ENCODE data around the gene WLS. TPM values are rescaled to one million over a fixed set of nuclear protein-coding genes. Genes with fewer than 3 reads are reported as not detected.

The WLS gene
- total and polyA plus RNA-seq, 3 experiments from 2014 or later, result not detected

DNA sequence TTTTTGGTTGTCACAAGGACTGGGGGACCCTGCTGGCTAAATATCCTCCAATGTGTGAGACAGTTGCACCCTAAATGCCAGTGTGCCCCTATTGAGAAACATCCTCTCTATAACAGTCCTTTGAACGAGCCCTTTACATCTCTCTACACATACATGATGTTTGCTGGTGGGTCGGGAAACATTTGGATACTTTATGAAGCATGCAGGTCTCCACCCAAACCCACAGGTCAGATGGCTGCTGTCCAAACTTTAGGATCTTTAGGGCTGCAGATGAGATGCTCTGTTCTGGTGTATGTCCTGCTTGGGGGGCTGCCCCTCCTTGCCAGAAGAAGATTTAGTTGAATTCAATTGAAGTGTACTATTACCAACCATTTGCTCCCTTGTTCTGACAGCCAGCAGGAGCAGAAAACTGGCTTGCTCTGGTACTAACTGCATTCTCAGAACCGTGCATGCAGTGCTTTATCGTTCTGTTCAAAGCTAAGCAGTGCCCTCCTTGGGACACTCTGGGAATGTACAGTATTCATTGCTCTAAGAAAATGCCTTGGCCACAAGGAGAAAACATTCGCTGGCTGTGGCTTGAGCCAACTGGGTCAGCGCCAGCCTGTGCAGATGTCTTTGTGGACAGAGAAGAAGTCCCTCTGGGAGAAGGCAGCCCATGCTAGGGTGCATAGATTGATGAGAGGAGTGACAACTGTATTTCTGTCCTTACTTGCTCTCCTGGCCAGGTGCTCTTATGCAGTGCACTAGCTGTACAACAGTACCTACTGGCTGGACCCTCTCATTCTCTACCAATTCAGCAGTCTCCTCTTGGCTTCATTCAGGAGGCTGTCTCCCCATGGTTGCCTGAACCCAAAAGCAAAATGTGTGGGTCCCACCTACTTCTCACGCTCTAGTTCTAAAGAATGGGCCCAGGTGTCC lies 120.5 kb downstream of the WLS start:
- H3K4me3 ChIP-seq (ENCODE audit: low read length), result no peak overlapping the region
- no peaks in the 10 kb centered on the region for H3K36me3 ChIP-seq (ENCODE audit: insufficient read depth, low read length)
- H3K27me3 ChIP-seq (ENCODE audit: insufficient read depth, low read length, poor library complexity, severe bottlenecking), result peaks cover 3% of the 10 kb centered on the region
- ChIA-PET CTCF (no interaction called here), POLR2A (no interaction called here)
- no peak overlapping the region for H3K4me3 Mint-ChIP-seq
- H3K27me3 Mint-ChIP-seq, result peaks cover 0 to 3% of the 10 kb centered on the region in 2 donors
- no peaks in the 10 kb centered on the region for H3K9me3 ChIP-seq (ENCODE audit: low read length)
- H3K9me3 Mint-ChIP-seq, result no peaks in the 10 kb centered on the region
- H3K4me1 ChIP-seq (ENCODE audit: insufficient read depth, low read length), result no peaks in the 10 kb centered on the region
- H3K27ac Mint-ChIP-seq, result no peak overlapping the region
- peaks cover 2 to 4% (median 2%) of the 10 kb centered on the region in 3 donors for H3K4me1 Mint-ChIP-seq
- no peak for DNase-seq
- H3K27ac ChIP-seq (ENCODE audit: low read depth, low read length), result no peak overlapping the region
- no peaks in the 10 kb centered on the region for H3K36me3 Mint-ChIP-seq

DNA sequence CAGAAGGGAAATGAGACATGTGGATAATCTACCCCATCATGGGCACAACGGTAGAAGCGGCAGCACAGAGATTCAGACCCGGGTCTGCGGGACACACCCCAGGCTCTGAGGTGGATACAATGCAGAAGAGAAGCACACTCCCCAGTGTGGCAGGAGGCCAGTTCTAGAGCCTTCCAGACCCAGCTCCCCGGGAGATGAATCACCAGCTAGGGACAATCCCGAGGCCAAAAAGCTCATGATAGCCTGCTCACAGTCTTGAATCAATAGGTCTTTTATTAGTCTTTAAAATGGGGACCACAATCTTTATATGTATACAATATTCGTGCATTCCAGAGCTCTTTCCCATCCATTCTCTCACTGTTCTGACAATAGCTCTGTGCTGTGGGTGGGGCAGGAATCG lies 124.6 kb downstream of the WLS start:
- Mint-ChIP-seq H3K9me3 (no peaks in the 10 kb centered on the region), H3K4me1 (no peaks in the 10 kb centered on the region), H3K27me3 (peaks cover 11% of the 10 kb centered on the region in 2 donors), H3K27ac (no peak overlapping the region), H3K4me3 (no peak overlapping the region), H3K36me3 (no peaks in the 10 kb centered on the region)
- no peak overlapping the region for H3K27ac ChIP-seq (ENCODE audit: low read depth, low read length)
- H3K27me3 ChIP-seq (ENCODE audit: insufficient read depth, low read length, poor library complexity, severe bottlenecking), result no peaks in the 10 kb centered on the region
- no peak overlapping the region for H3K4me3 ChIP-seq (ENCODE audit: low read length)
- H3K9me3 ChIP-seq (ENCODE audit: low read length), result no peaks in the 10 kb centered on the region
- no peaks in the 10 kb centered on the region for H3K36me3 ChIP-seq (ENCODE audit: insufficient read depth, low read length)
- ChIA-PET CTCF (interaction anchor here (1.0 to 1.2 kb wide), 2 partner anchors 9 to 13 kb away, joined by 3 to 7 read pairs; no protein-coding TSS in a partner anchor), POLR2A (no interaction called here)
- H3K4me1 ChIP-seq (ENCODE audit: insufficient read depth, low read length), result no peaks in the 10 kb centered on the region
- no peak for DNase-seq

DNA sequence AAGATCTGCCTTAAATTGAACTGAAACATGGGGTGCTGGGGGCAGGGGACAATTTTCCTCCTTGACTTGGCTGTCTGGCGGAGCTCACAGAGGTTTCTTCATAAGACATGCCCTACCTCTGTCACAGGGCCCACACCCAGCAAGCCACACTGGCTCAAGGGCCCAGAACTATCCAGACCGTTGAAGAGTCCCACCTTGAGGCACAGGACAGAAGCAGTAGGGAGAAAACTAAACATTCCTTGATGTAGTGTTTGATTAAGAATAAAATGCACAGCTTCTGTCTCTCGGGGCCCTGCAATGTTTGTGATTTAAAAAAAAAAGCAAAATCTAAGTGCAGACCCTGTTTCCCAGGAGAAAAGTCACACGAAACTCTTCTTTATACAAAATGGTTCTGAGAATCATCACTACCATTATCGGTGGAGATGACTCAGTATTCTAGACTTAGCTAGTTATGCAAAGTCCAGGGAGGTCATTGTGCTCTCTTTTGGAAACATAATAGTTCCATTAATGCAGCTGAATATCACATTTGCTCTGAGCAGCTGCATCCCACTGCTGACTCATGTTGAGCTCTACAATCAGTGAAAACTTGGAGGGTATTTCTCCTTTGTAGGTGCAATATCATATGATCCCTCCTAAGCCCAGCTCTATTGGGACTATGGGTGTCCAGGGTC lies 128.3 kb downstream of the WLS start:
- H3K36me3 ChIP-seq (ENCODE audit: insufficient read depth, low read length), result no peaks in the 10 kb centered on the region
- no peak overlapping the region for H3K4me3 ChIP-seq (ENCODE audit: low read length)
- Mint-ChIP-seq H3K27me3 (peaks cover 10 to 12% of the 10 kb centered on the region in 2 donors), H3K4me1 (no peaks in the 10 kb centered on the region), H3K9me3 (no peaks in the 10 kb centered on the region), H3K36me3 (no peaks in the 10 kb centered on the region), H3K4me3 (no peak overlapping the region), H3K27ac (no peak overlapping the region)
- no peak overlapping the region for H3K27ac ChIP-seq (ENCODE audit: low read depth, low read length)
- CTCF ChIA-PET, result no interaction called here
- H3K4me1 ChIP-seq (ENCODE audit: insufficient read depth, low read length), result no peaks in the 10 kb centered on the region
- no peak for DNase-seq
- H3K27me3 ChIP-seq (ENCODE audit: insufficient read depth, low read length, poor library complexity, severe bottlenecking), result no peaks in the 10 kb centered on the region
- no peaks in the 10 kb centered on the region for H3K9me3 ChIP-seq (ENCODE audit: low read length)
- POLR2A ChIA-PET, result no interaction called here

- Histone ChIP-seq H3K4me1 (ENCODE audit: insufficient read depth, low read length) (no peaks in the 10 kb centered on the region), H3K27me3 (ENCODE audit: insufficient read depth, low read length, poor library complexity, severe bottlenecking) (no peaks in the 10 kb centered on the region), H3K4me3 (ENCODE audit: low read length) (no peak overlapping the region), H3K36me3 (ENCODE audit: insufficient read depth, low read length) (no peaks in the 10 kb centered on the region), H3K9me3 (ENCODE audit: low read length) (no peaks in the 10 kb centered on the region), H3K27ac (ENCODE audit: low read depth, low read length) (no peak overlapping the region)
- H3K9me3 Mint-ChIP-seq, result no peaks in the 10 kb centered on the region
- POLR2A ChIA-PET, result no interaction called here
- no peaks in the 10 kb centered on the region for H3K4me1 Mint-ChIP-seq
- H3K27ac Mint-ChIP-seq, result no peak overlapping the region
- H3K27me3 Mint-ChIP-seq, result peaks cover 10 to 12% of the 10 kb centered on the region in 2 donors
- no peak for DNase-seq
- H3K4me3 Mint-ChIP-seq, result no peak overlapping the region
- H3K36me3 Mint-ChIP-seq, result no peaks in the 10 kb centered on the region
- CTCF ChIA-PET, result no interaction called here
These were observed 129.2 kb downstream of the WLS start for GRCh38 chr1:68103011-68103545.

DNA sequence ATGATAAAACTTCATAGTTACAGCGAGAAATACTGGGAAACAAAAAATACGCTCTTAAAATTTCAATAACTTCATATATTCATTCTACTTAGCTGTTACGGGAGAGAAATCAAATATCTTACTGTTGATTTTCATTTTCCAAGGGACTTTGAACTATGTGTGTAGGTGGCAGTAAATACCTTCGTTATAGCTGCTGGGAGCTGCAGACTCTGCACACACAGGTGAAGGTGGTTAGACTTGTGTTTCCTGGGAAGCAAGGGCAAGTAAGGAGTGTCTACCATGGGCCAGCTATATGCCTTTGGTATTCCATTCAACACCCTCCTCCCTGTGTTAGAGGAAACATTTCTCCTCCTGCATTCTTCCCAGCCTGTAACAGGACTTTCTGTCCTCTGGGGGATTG lies 130.5 kb downstream of the WLS start:
- H3K9me3 ChIP-seq (ENCODE audit: low read length), result no peaks in the 10 kb centered on the region
- DNase-seq, result no peak
- H3K27ac Mint-ChIP-seq, result no peak overlapping the region
- H3K4me1 Mint-ChIP-seq, result no peaks in the 10 kb centered on the region
- H3K36me3 ChIP-seq (ENCODE audit: insufficient read depth, low read length), result no peaks in the 10 kb centered on the region
- no peaks in the 10 kb centered on the region for H3K27me3 ChIP-seq (ENCODE audit: insufficient read depth, low read length, poor library complexity, severe bottlenecking)
- ChIA-PET POLR2A (no interaction called here), CTCF (no interaction called here)
- H3K9me3 Mint-ChIP-seq, result no peaks in the 10 kb centered on the region
- H3K4me1 ChIP-seq (ENCODE audit: insufficient read depth, low read length), result no peaks in the 10 kb centered on the region
- peaks cover 11 to 12% of the 10 kb centered on the region in 2 donors for H3K27me3 Mint-ChIP-seq
- H3K27ac ChIP-seq (ENCODE audit: low read depth, low read length), result no peak overlapping the region
- no peak overlapping the region for H3K4me3 Mint-ChIP-seq
- H3K4me3 ChIP-seq (ENCODE audit: low read length), result no peak overlapping the region
- H3K36me3 Mint-ChIP-seq, result no peaks in the 10 kb centered on the region

DNA sequence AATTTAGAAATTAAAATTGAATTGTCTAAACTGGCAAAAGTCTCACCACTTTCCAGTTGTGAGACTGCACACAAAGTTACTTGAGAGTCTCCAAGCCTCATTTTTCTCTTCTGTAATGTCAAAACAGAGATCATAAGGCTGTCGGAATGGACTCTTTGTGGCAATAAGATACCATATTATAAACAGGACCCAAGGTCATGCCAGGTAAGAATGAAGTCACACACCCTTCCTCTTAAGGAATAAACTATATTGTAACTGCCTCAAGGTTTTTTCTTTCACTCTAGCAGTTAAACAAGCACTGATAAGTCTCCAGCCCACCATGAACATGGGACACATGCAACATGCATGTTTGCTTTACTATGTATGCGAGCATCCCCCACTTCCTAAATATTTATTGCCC lies 131.8 kb downstream of the WLS start:
- H3K36me3 Mint-ChIP-seq, result no peaks in the 10 kb centered on the region
- POLR2A ChIA-PET, result no interaction called here
- no peak overlapping the region for H3K27ac Mint-ChIP-seq

GRCh38 chr1:68093737-68094136 lies 138.6 kb downstream of the WLS start:
- H3K4me3 Mint-ChIP-seq, result no peak overlapping the region
- H3K27me3 Mint-ChIP-seq, result peaks cover 3 to 4% of the 10 kb centered on the region in 2 donors
- peaks cover 0 to 8% (median 0%) of the 10 kb centered on the region in 5 donors for H3K9me3 Mint-ChIP-seq
- DNase-seq, result no peak
- POLR2A ChIA-PET, result no interaction called here
- H3K4me1 Mint-ChIP-seq, result no peaks in the 10 kb centered on the region
- Histone ChIP-seq H3K27me3 (ENCODE audit: insufficient read depth, low read length, poor library complexity, severe bottlenecking) (no peaks in the 10 kb centered on the region), H3K36me3 (ENCODE audit: insufficient read depth, low read length) (no peaks in the 10 kb centered on the region), H3K27ac (ENCODE audit: low read depth, low read length) (no peak overlapping the region), H3K4me3 (ENCODE audit: low read length) (no peak overlapping the region), H3K9me3 (ENCODE audit: low read length) (no peaks in the 10 kb centered on the region), H3K4me1 (ENCODE audit: insufficient read depth, low read length) (no peaks in the 10 kb centered on the region)
- no peak overlapping the region for H3K27ac Mint-ChIP-seq
- H3K36me3 Mint-ChIP-seq, result no peaks in the 10 kb centered on the region
- CTCF ChIA-PET, result interaction anchor here (0.6 kb wide), 1 partner anchor 20 kb away, joined by 3 read pairs; no protein-coding TSS in a partner anchor

More for the DNA sequence above, 131.8 kb downstream of the WLS start:
- H3K9me3 ChIP-seq (ENCODE audit: low read length), result no peaks in the 10 kb centered on the region
- no peaks in the 10 kb centered on the region for H3K36me3 ChIP-seq (ENCODE audit: insufficient read depth, low read length)
- H3K4me3 ChIP-seq (ENCODE audit: low read length), result no peak overlapping the region
- Mint-ChIP-seq H3K4me1 (no peaks in the 10 kb centered on the region), H3K4me3 (no peak overlapping the region), H3K9me3 (no peaks in the 10 kb centered on the region), H3K27me3 (peaks cover 7 to 12% of the 10 kb centered on the region in 2 donors)
- H3K27me3 ChIP-seq (ENCODE audit: insufficient read depth, low read length, poor library complexity, severe bottlenecking), result no peaks in the 10 kb centered on the region
- CTCF ChIA-PET, result no interaction called here
- no peak overlapping the region for H3K27ac ChIP-seq (ENCODE audit: low read depth, low read length)
- no peak for DNase-seq
- no peaks in the 10 kb centered on the region for H3K4me1 ChIP-seq (ENCODE audit: insufficient read depth, low read length)

DNA sequence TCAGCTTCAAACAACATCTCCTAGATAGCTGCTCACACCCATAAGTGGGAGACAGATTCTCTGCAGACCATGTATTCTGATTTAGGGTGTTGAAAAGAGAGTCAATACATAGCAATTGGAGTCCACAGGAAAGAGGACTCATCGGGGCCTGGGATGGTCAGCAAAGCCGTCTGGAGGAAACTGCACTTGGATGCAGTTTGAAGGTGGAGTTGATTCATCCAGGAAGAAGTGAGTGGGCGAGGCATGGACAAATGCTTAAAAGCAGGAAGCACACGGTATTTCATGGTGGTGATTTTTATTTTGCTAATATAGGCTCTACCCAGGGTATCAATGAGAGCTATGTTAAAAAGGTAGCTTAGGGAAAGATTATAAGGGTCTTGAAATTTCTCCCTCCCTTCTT lies 145.1 kb downstream of the WLS start:
- Histone ChIP-seq H3K36me3 (ENCODE audit: insufficient read depth, low read length) (no peaks in the 10 kb centered on the region), H3K4me1 (ENCODE audit: insufficient read depth, low read length) (no peaks in the 10 kb centered on the region), H3K4me3 (ENCODE audit: low read length) (no peak overlapping the region), H3K27ac (ENCODE audit: low read depth, low read length) (no peak overlapping the region), H3K9me3 (ENCODE audit: low read length) (no peaks in the 10 kb centered on the region), H3K27me3 (ENCODE audit: insufficient read depth, low read length, poor library complexity, severe bottlenecking) (no peaks in the 10 kb centered on the region)
- peaks cover 0 to 8% (median 0%) of the 10 kb centered on the region in 5 donors for H3K9me3 Mint-ChIP-seq
- no peaks in the 10 kb centered on the region for H3K4me1 Mint-ChIP-seq
- CTCF ChIA-PET, result interaction anchor here (1.3 kb wide), 1 partner anchor 8 kb away, joined by 3 read pairs; no protein-coding TSS in a partner anchor
- peaks cover 2 to 3% of the 10 kb centered on the region in 2 donors for H3K27me3 Mint-ChIP-seq
- H3K4me3 Mint-ChIP-seq, result no peak overlapping the region
- POLR2A ChIA-PET, result no interaction called here
- no peak for DNase-seq
- no peaks in the 10 kb centered on the region for H3K36me3 Mint-ChIP-seq
- no peak overlapping the region for H3K27ac Mint-ChIP-seq
